Gastroesophageal sphincter (tissue), 3 donors: ENCODE measurements around the gene SMCHD1.

Experiments used
- EP300 ChIP-seq: sonication (generic); formaldehyde crosslinking; IDR thresholded peaks from one replicate; pipeline ENCODE4 v1.6.1; 2017; ENCODE audit warnings: antibody characterized with exemption, mild to moderate bottlenecking
- POLR2A ChIP-seq, 2 donors: fragments of 450-650 bp; IDR thresholded peaks; one replicate each; pipeline ENCODE4 v1.6.1; 2017; ENCODE audit warnings: antibody characterized with exemption in 2 of 2, mild to moderate bottlenecking in 2 of 2, moderate library complexity in 1 of 2
- TF ChIP-seq, protein P1 (sequence below), 4 experiments: fragments of 200-600 bp in 2 of 4; fragments of 450-650 bp in 2 of 4; sonication (generic) in 1 of 4; IDR thresholded peaks; one replicate each; pipeline ENCODE4 v1.5.1; 2017 to 2019; ENCODE audit warnings: antibody characterized with exemption in 4 of 4, mild to moderate bottlenecking in 2 of 4, moderate library complexity in 2 of 4

DNA sequence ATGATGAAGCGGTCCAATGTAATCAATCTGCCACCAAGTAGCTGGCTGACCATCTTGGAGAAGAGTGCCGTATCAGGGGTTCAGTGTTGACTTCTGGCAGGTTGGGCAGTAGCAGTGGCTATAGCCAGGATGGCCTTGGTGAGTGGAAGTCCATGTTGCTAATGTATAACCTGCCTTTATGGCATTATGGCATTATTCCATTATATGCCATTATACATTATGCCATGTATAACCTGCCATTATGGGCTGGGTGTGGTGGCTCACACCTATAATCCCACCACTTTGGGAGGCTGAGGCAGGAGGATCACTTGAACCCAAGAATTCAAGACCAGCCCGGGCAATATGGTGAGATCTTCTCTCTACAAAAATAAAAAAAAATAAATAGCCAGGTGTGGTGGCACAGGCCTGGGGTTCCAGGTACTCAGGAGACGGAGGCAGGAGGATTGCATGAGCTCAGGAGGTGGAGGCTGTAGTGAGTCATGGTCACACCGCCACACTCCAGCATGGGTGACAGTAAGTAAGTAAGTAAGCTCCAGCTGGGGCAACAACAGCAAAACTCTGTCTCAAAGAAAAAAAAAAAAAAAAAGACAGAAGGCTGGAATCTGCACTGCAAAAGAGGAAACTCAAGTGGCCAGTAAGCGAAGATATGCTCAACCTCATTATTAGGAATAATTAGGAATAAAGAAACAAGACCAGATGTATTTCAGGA is 166.8 kb downstream of the SMCHD1 start:
- TF ChIP-seq, protein P1, sequence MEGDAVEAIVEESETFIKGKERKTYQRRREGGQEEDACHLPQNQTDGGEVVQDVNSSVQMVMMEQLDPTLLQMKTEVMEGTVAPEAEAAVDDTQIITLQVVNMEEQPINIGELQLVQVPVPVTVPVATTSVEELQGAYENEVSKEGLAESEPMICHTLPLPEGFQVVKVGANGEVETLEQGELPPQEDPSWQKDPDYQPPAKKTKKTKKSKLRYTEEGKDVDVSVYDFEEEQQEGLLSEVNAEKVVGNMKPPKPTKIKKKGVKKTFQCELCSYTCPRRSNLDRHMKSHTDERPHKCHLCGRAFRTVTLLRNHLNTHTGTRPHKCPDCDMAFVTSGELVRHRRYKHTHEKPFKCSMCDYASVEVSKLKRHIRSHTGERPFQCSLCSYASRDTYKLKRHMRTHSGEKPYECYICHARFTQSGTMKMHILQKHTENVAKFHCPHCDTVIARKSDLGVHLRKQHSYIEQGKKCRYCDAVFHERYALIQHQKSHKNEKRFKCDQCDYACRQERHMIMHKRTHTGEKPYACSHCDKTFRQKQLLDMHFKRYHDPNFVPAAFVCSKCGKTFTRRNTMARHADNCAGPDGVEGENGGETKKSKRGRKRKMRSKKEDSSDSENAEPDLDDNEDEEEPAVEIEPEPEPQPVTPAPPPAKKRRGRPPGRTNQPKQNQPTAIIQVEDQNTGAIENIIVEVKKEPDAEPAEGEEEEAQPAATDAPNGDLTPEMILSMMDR (IDR thresholded peaks at IDR 0.05), result no peak
- TF ChIP-seq POLR2A (IDR thresholded peaks at IDR 0.05) (no peak), EP300 (no peak)
